Measurements from ENCODE around the gene RNF166.
A peak's percentile ranks its signal among the peaks of the same experiment; 100 is the strongest.

Gene RNF166

GRCh38 chr16:88665148-88665547 lies 41.1 kb downstream of the RNF166 start:
- peak overlapping the region; percentile 92 for H3K4me3 ChIP-seq (ENCODE audit: low read length)
- H3K4me2 ChIP-seq (ENCODE audit: low read length) = peak overlapping the region; percentile 71

GRCh38 chr16:88662843-88663606 lies 43.2 kb downstream of the RNF166 start, which contains the start of gene MVD:
Gene MVD (minus strand): TSS chr16:88663091. CDS start chr16:88663080, 11 bp downstream.
- Histone ChIP-seq H3K36me3 (ENCODE audit: control insufficient read depth, low read length) (peaks cover 60% of the 10 kb centered on the region), H3F3A (ENCODE audit: control insufficient read depth, insufficient read depth) (peaks cover 12% of the 10 kb centered on the region), H3K4me3 (ENCODE audit: low read length) (peak within 1 kb of the TSS; percentile 92), H3K4me2 (ENCODE audit: low read length) (peak within 1 kb of the TSS; percentile 82), H3K27me3 (ENCODE audit: control insufficient read depth, low read length) (no peaks in the 10 kb centered on the region), H3K27ac (ENCODE audit: low read depth, low read length) (peak within 1 kb of the TSS; percentile 90), H3K9me3 (ENCODE audit: control insufficient read depth, insufficient read depth, low read length) (no peaks in the 10 kb centered on the region), H3K9me2 (replicated peaks; ENCODE audit: control insufficient read depth, low read length) (no peaks in the 10 kb centered on the region), H3K4me1 (ENCODE audit: control insufficient read depth, low read length) (peaks cover 50% of the 10 kb centered on the region), H3K79me2 (ENCODE audit: control insufficient read depth, low read length) (peaks cover 71% of the 10 kb centered on the region), H4K20me1 (ENCODE audit: control insufficient read depth, insufficient read depth, low read depth, low read length) (peaks cover 10% of the 10 kb centered on the region; the same call in 1 of the 2 replicates)
- TF ChIP-seq EZH2phosphoT487 (IDR thresholded peaks at IDR 0.05; ENCODE audit: borderline replicate concordance, low read length) = no peak
- no peak for TF ChIP-seq CTCF (IDR thresholded peaks at IDR 0.05; ENCODE audit: low read depth, low read length, poor library complexity, severe bottlenecking)

More at GRCh38 chr16:88665148-88665547, 41.1 kb downstream of the RNF166 start:
- peaks cover 50% of the 10 kb centered on the region for H3K79me2 ChIP-seq (ENCODE audit: control insufficient read depth, low read length)
- no peaks in the 10 kb centered on the region for H3K9me2 ChIP-seq (replicated peaks; ENCODE audit: control insufficient read depth, low read length)
- no peaks in the 10 kb centered on the region for H3K27me3 ChIP-seq (ENCODE audit: control insufficient read depth, low read length)
- H4K20me1 ChIP-seq (ENCODE audit: control insufficient read depth, insufficient read depth, low read depth, low read length) = peaks cover 10% of the 10 kb centered on the region; the same call in 1 of the 2 replicates
- no peaks in the 10 kb centered on the region for H3K9me3 ChIP-seq (ENCODE audit: control insufficient read depth, insufficient read depth, low read length)
- peak overlapping the region; percentile 90 for H3K27ac ChIP-seq (ENCODE audit: low read depth, low read length)
- H3K4me1 ChIP-seq (ENCODE audit: control insufficient read depth, low read length) = peaks cover 44% of the 10 kb centered on the region
- no peak for TF ChIP-seq CTCF (IDR thresholded peaks at IDR 0.05; ENCODE audit: low read depth, low read length, poor library complexity, severe bottlenecking)
- no peak for TF ChIP-seq EZH2phosphoT487 (IDR thresholded peaks at IDR 0.05; ENCODE audit: borderline replicate concordance, low read length)
- peaks cover 49% of the 10 kb centered on the region for H3K36me3 ChIP-seq (ENCODE audit: control insufficient read depth, low read length)
- H3F3A ChIP-seq (ENCODE audit: control insufficient read depth, insufficient read depth) = peaks cover 12% of the 10 kb centered on the region

- Histone ChIP-seq H3K9me2 (replicated peaks; ENCODE audit: control insufficient read depth, low read length) (no peaks in the 10 kb centered on the region), H3F3A (ENCODE audit: control insufficient read depth, insufficient read depth) (peaks cover 12% of the 10 kb centered on the region), H3K27me3 (ENCODE audit: control insufficient read depth, low read length) (no peaks in the 10 kb centered on the region), H3K79me2 (ENCODE audit: control insufficient read depth, low read length) (peaks cover 76% of the 10 kb centered on the region), H4K20me1 (ENCODE audit: control insufficient read depth, insufficient read depth, low read depth, low read length) (peaks cover 10% of the 10 kb centered on the region; the same call in 1 of the 2 replicates), H3K4me3 (ENCODE audit: low read length) (peak overlapping the region; percentile 92), H3K36me3 (ENCODE audit: control insufficient read depth, low read length) (peaks cover 63% of the 10 kb centered on the region), H3K27ac (ENCODE audit: low read depth, low read length) (peak overlapping the region; percentile 76), H3K4me2 (ENCODE audit: low read length) (peak overlapping the region; percentile 82), H3K9me3 (ENCODE audit: control insufficient read depth, insufficient read depth, low read length) (no peaks in the 10 kb centered on the region), H3K4me1 (ENCODE audit: control insufficient read depth, low read length) (peaks cover 47% of the 10 kb centered on the region)
- no peak for TF ChIP-seq CTCF (IDR thresholded peaks at IDR 0.05; ENCODE audit: low read depth, low read length, poor library complexity, severe bottlenecking)
- TF ChIP-seq EZH2phosphoT487 (IDR thresholded peaks at IDR 0.05; ENCODE audit: borderline replicate concordance, low read length) = no peak
Measured at GRCh38 chr16:88662222-88662842, 43.9 kb downstream of the RNF166 start.

Measured in DOHH2 (cell line).